ENCODE measurements around the gene JAZF1.

The JAZF1 gene

GRCh38 chr7:28128608-28129007 is 52.0 kb downstream of the JAZF1 start:
- H3K4me2 ChIP-seq (ENCODE audit: low read length): peak overlapping the region; percentile 31
- no peak for TF ChIP-seq EZH2phosphoT487 (IDR thresholded peaks at IDR 0.05; ENCODE audit: borderline replicate concordance, low read length)
- no peak for TF ChIP-seq CTCF (IDR thresholded peaks at IDR 0.05; ENCODE audit: low read depth, low read length, poor library complexity, severe bottlenecking)
- peaks cover 10% of the 10 kb centered on the region for H3K36me3 ChIP-seq (ENCODE audit: control insufficient read depth, low read length)
- H3K9me2 ChIP-seq (replicated peaks; ENCODE audit: control insufficient read depth, low read length): no peaks in the 10 kb centered on the region
- peaks cover 36% of the 10 kb centered on the region for H3K4me1 ChIP-seq (ENCODE audit: control insufficient read depth, low read length)
- H3F3A ChIP-seq (ENCODE audit: control insufficient read depth, insufficient read depth): no peaks in the 10 kb centered on the region
- no peaks in the 10 kb centered on the region for H3K9me3 ChIP-seq (ENCODE audit: control insufficient read depth, insufficient read depth, low read length)
- H3K4me3 ChIP-seq (ENCODE audit: low read length): no peak overlapping the region
- peaks cover 94% of the 10 kb centered on the region for H3K79me2 ChIP-seq (ENCODE audit: control insufficient read depth, low read length)
- H3K27me3 ChIP-seq (ENCODE audit: control insufficient read depth, low read length): no peaks in the 10 kb centered on the region
- H3K27ac ChIP-seq (ENCODE audit: low read depth, low read length): no peak overlapping the region
- H4K20me1 ChIP-seq (ENCODE audit: control insufficient read depth, insufficient read depth, low read depth, low read length): peaks cover 8% of the 10 kb centered on the region; the same call in 1 of the 2 replicates

- no peak overlapping the region for H3K27ac ChIP-seq (ENCODE audit: low read depth, low read length)
- H4K20me1 ChIP-seq (ENCODE audit: control insufficient read depth, insufficient read depth, low read depth, low read length): peaks cover 8% of the 10 kb centered on the region; the same call in 1 of the 2 replicates
- peaks cover 39% of the 10 kb centered on the region for H3K4me1 ChIP-seq (ENCODE audit: control insufficient read depth, low read length)
- no peaks in the 10 kb centered on the region for H3K9me3 ChIP-seq (ENCODE audit: control insufficient read depth, insufficient read depth, low read length)
- H3F3A ChIP-seq (ENCODE audit: control insufficient read depth, insufficient read depth): no peaks in the 10 kb centered on the region
- no peak overlapping the region for H3K4me3 ChIP-seq (ENCODE audit: low read length)
- no peaks in the 10 kb centered on the region for H3K27me3 ChIP-seq (ENCODE audit: control insufficient read depth, low read length)
- H3K9me2 ChIP-seq (replicated peaks; ENCODE audit: control insufficient read depth, low read length): no peaks in the 10 kb centered on the region
- peaks cover 24% of the 10 kb centered on the region for H3K36me3 ChIP-seq (ENCODE audit: control insufficient read depth, low read length)
- H3K79me2 ChIP-seq (ENCODE audit: control insufficient read depth, low read length): peaks cover 94% of the 10 kb centered on the region
- no peak overlapping the region for H3K4me2 ChIP-seq (ENCODE audit: low read length)
- no peak for TF ChIP-seq EZH2phosphoT487 (IDR thresholded peaks at IDR 0.05; ENCODE audit: borderline replicate concordance, low read length)
- TF ChIP-seq CTCF (IDR thresholded peaks at IDR 0.05; ENCODE audit: low read depth, low read length, poor library complexity, severe bottlenecking): no peak
Observed at GRCh38 chr7:28126410-28127041, 54.1 kb downstream of the JAZF1 start.

- H3K79me2 ChIP-seq (ENCODE audit: control insufficient read depth, low read length): peaks cover 94% of the 10 kb centered on the region
- H3K36me3 ChIP-seq (ENCODE audit: control insufficient read depth, low read length): peaks cover 24% of the 10 kb centered on the region
- H3K4me2 ChIP-seq (ENCODE audit: low read length): no peak overlapping the region
- no peaks in the 10 kb centered on the region for H3K9me2 ChIP-seq (replicated peaks; ENCODE audit: control insufficient read depth, low read length)
- no peaks in the 10 kb centered on the region for H3K9me3 ChIP-seq (ENCODE audit: control insufficient read depth, insufficient read depth, low read length)
- TF ChIP-seq CTCF (IDR thresholded peaks at IDR 0.05; ENCODE audit: low read depth, low read length, poor library complexity, severe bottlenecking) (no peak), EZH2phosphoT487 (IDR thresholded peaks at IDR 0.05; ENCODE audit: borderline replicate concordance, low read length) (no peak)
- no peaks in the 10 kb centered on the region for H3K27me3 ChIP-seq (ENCODE audit: control insufficient read depth, low read length)
- no peak overlapping the region for H3K4me3 ChIP-seq (ENCODE audit: low read length)
- peaks cover 46% of the 10 kb centered on the region for H3K4me1 ChIP-seq (ENCODE audit: control insufficient read depth, low read length)
- no peaks in the 10 kb centered on the region for H3F3A ChIP-seq (ENCODE audit: control insufficient read depth, insufficient read depth)
- H4K20me1 ChIP-seq (ENCODE audit: control insufficient read depth, insufficient read depth, low read depth, low read length): peaks cover 8% of the 10 kb centered on the region; the same call in 1 of the 2 replicates
- H3K27ac ChIP-seq (ENCODE audit: low read depth, low read length): no peak overlapping the region
Observed at GRCh38 chr7:28125431-28126409, 54.9 kb downstream of the JAZF1 start.

Measured in DOHH2 (cell line).